Measurements from ENCODE around the gene RAD51AP1. TPM values are rescaled to one million over a fixed set of nuclear protein-coding genes. Genes with fewer than 3 reads are reported as not detected.
A peak's percentile ranks its signal among the peaks of the same experiment; 100 is the strongest.

Gene RAD51AP1
- total RNA-seq, 2 donors from 2014 or later, result 21.4 to 34.4 TPM

GRCh38 chr12:4557586-4557985, 18.9 kb downstream of the RAD51AP1 start:
- peaks cover 9% of the 10 kb centered on the region for H3K36me3 Mint-ChIP-seq
- no peaks in the 10 kb centered on the region for H3K9me3 Mint-ChIP-seq
- H3K27me3 Mint-ChIP-seq, result peaks cover 0 to 5% of the 10 kb centered on the region in 2 donors
- H3K4me1 Mint-ChIP-seq (ENCODE audit: low read depth in 2 of 2), result peaks cover 0 to 9% of the 10 kb centered on the region in 2 donors
- H3K27ac Mint-ChIP-seq, result no peak overlapping the region
- ATAC-seq, result no peak
- DNase-seq (ENCODE audit: low spot score), result no peak
- H3K4me3 Mint-ChIP-seq, result no peak overlapping the region

DNA sequence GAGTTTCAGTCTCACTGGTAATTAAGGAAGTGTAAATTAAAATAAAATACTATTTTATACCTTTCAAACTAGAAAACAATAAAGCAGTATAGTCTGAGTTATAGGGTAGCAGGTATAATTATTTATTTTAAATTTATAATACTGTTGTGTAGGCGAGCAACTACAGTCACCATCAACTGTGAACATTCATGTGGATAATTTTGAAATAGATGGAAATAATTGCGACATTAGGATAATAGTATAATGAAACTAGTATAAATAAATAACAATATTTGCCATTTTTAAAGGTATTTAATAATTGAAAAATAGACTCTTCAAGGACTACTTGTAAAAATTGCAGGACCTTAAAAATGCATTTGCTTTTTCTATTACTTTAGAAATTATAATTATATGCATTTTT, 19.5 kb downstream of the RAD51AP1 start:
- Mint-ChIP-seq H3K27ac (no peak overlapping the region), H3K4me3 (no peak overlapping the region), H3K9me3 (no peaks in the 10 kb centered on the region), H3K4me1 (ENCODE audit: low read depth in 2 of 2) (peaks cover 0 to 10% of the 10 kb centered on the region in 2 donors), H3K27me3 (peaks cover 0 to 6% of the 10 kb centered on the region in 2 donors), H3K36me3 (peaks cover 9% of the 10 kb centered on the region)
- ATAC-seq, result no peak
- no peak for DNase-seq (ENCODE audit: low spot score)

DNA sequence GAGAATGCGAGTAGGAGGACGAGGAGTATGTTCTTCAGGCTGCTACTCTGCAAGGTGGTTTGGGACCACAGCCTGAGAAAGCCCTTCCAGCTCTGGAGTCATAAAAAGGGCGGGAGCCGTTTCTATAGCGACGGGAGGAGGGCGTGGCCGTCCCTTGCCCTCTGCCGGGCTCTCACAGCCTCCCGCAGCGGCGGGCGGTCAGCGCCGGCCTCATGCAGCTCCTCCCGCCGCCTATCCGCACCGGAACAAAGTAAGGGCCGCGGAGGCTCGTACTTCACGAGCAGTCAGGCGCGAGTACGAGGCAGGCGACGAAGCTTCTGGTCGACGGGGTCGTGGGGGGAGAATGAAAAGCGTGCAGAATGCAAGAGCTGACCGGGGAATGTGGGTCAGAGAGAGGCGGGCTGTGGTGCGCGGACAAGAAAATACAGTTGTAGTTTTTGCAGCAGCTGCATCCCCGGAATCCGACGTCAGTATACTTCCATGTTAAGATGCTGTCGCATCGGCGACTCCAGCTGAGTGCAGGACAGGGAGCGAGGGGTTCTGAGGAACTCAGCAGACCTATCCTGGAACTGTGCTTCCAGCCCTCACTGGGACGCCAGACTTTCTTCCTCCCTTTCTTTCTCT, 23.5 kb downstream of the RAD51AP1 start, which contains the start of gene DYRK4:
Gene DYRK4 (plus strand): TSS at position 175 of the 624 bp plus-strand sequence. CDS start 38 bp downstream, at position 213.
- ATAC-seq (peak; percentile 83 to 86), DNase-seq (ENCODE audit: low spot score) (peak; percentile 65)
- H3K36me3 Mint-ChIP-seq, result peaks cover 9% of the 10 kb centered on the region
- no peaks in the 10 kb centered on the region for H3K9me3 Mint-ChIP-seq
- peaks cover 6 to 20% of the 10 kb centered on the region in 2 donors for H3K4me1 Mint-ChIP-seq (ENCODE audit: low read depth in 2 of 2)
- peak within 1 kb of the TSS; percentile 71 for H3K4me3 Mint-ChIP-seq
- H3K27ac Mint-ChIP-seq, result peak within 1 kb of the TSS in 1 of 2 donors; percentile 70
- peaks cover 0 to 10% of the 10 kb centered on the region in 2 donors for H3K27me3 Mint-ChIP-seq

DNA sequence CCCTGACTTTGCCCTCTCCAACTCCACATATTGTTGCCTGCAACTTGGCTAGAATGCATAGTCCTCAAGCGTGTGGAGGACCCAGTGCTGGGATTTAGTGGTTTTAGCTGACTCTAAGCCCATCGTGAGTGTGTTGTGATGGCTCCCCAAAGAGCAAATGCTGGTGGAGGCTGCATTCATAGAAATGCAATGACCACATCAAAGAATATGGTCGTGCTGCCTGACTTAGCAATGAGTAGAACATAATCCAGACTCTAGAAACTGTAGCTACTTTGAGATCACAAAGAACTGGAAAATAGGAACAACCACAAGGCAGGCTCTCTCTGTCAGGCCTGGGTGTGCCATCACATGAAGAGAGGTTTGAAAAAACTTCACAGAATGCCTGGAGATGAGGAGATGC, 24.6 kb downstream of the RAD51AP1 start:
- DNase-seq (ENCODE audit: low spot score) (no peak), ATAC-seq (no peak)
- peaks cover 0 to 10% of the 10 kb centered on the region in 2 donors for H3K27me3 Mint-ChIP-seq

GRCh38 chr12:4564818-4565217, 26.1 kb downstream of the RAD51AP1 start:
- H3K4me3 Mint-ChIP-seq, result peak overlapping the region; percentile 66
- peak overlapping the region in 1 of 2 donors; percentile 58 for H3K27ac Mint-ChIP-seq
- ATAC-seq (no peak), DNase-seq (ENCODE audit: low spot score) (no peak)
- H3K27me3 Mint-ChIP-seq, result peaks cover 0 to 10% of the 10 kb centered on the region in 2 donors
- peaks cover 6 to 20% of the 10 kb centered on the region in 2 donors for H3K4me1 Mint-ChIP-seq (ENCODE audit: low read depth in 2 of 2)
- no peaks in the 10 kb centered on the region for H3K9me3 Mint-ChIP-seq
- peaks cover 9% of the 10 kb centered on the region for H3K36me3 Mint-ChIP-seq

More for the DNA sequence above, 24.6 kb downstream of the RAD51AP1 start:
- H3K36me3 Mint-ChIP-seq, result peaks cover 9% of the 10 kb centered on the region
- peaks cover 6 to 20% of the 10 kb centered on the region in 2 donors for H3K4me1 Mint-ChIP-seq (ENCODE audit: low read depth in 2 of 2)
- no peak overlapping the region for H3K27ac Mint-ChIP-seq
- no peaks in the 10 kb centered on the region for H3K9me3 Mint-ChIP-seq
- no peak overlapping the region for H3K4me3 Mint-ChIP-seq

DNA sequence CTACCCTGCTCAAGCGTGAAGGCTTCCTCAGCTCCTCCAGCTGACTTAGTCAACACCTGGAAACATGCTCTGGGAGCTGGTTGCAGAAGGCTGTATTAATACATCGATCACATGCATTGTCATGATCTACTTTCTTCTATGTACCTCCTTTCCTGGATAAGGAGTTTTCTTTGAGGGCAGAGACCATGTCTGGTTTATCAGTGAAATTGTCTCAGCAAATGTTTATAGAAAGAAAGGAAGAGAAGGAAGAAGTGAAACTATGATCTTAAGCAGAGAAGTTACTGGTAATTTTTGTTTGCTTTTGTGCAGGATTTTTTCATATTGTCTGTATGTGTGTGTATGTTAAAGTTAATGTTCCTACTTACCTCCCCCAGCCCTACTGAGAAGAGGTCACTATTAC, 27.8 kb downstream of the RAD51AP1 start:
- no peaks in the 10 kb centered on the region for H3K9me3 Mint-ChIP-seq
- no peak overlapping the region for H3K27ac Mint-ChIP-seq
- H3K4me1 Mint-ChIP-seq (ENCODE audit: low read depth in 2 of 2), result peaks cover 6 to 20% of the 10 kb centered on the region in 2 donors
- H3K4me3 Mint-ChIP-seq, result no peak overlapping the region
- peaks cover 0 to 10% of the 10 kb centered on the region in 2 donors for H3K27me3 Mint-ChIP-seq
- no peaks in the 10 kb centered on the region for H3K36me3 Mint-ChIP-seq
- no peak for DNase-seq (ENCODE audit: low spot score)
- ATAC-seq, result no peak

DNA sequence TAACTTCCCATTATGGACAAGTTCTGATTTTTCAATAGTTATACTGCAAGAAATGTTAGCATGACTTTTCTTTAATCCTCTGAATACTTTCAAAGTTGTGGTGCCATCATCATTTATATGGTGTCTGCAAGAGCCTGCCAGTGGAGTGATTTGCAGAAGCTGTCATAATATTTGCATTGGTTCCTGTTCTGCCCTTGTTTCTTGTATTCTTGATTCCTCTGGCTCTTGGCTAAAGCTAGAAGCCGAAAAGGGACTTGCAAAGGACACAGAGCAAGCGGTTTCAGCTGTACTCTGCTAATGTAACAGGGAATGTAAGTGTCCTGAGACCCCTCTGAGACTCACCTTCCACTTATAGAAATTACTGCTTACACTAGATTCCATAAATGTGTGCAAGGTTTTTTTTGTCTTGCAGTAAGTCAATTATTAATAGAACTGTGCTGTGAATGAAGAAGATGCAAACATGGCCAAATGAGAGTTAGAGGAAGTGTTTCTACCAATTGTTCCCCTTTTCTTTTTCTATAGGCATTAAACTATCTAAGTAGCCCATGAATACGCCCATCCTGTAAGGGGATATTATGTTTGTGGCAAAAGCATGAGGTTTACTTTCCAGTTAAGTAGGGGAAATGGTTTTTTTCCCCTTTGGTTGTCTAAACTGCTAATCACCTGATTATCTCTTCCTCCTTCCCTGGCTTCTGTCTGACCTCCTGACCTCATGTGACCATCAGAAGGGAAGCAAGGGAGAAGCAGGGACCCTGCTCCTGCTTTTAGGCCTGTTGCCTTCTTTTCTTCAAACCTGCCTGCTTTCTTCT, 28.6 kb downstream of the RAD51AP1 start:
- Mint-ChIP-seq H3K4me1 (ENCODE audit: low read depth in 2 of 2) (peaks cover 6 to 14% of the 10 kb centered on the region in 2 donors), H3K27ac (no peak overlapping the region), H3K27me3 (peaks cover 0 to 7% of the 10 kb centered on the region in 2 donors), H3K4me3 (no peak overlapping the region), H3K36me3 (no peaks in the 10 kb centered on the region), H3K9me3 (no peaks in the 10 kb centered on the region)
- ATAC-seq (no peak), DNase-seq (ENCODE audit: low spot score) (no peak)

GRCh38 chr12:4569261-4569660, 30.6 kb downstream of the RAD51AP1 start:
- H3K4me1 Mint-ChIP-seq (ENCODE audit: low read depth in 2 of 2), result peaks cover 6 to 10% of the 10 kb centered on the region in 2 donors
- peaks cover 0 to 4% of the 10 kb centered on the region in 2 donors for H3K27me3 Mint-ChIP-seq
- DNase-seq (ENCODE audit: low spot score) (no peak), ATAC-seq (no peak)
- H3K36me3 Mint-ChIP-seq, result no peaks in the 10 kb centered on the region
- no peak overlapping the region for H3K4me3 Mint-ChIP-seq
- no peaks in the 10 kb centered on the region for H3K9me3 Mint-ChIP-seq
- H3K27ac Mint-ChIP-seq, result no peak overlapping the region

GRCh38 chr12:4572680-4573079, 34.0 kb downstream of the RAD51AP1 start:
- Mint-ChIP-seq H3K27ac (no peak overlapping the region), H3K9me3 (no peaks in the 10 kb centered on the region), H3K27me3 (peaks cover 4 to 15% of the 10 kb centered on the region in 2 donors), H3K36me3 (no peaks in the 10 kb centered on the region), H3K4me3 (no peak overlapping the region), H3K4me1 (ENCODE audit: low read depth in 2 of 2) (no peaks in the 10 kb centered on the region)
- no peak for DNase-seq (ENCODE audit: low spot score)
- no peak for ATAC-seq

DNA sequence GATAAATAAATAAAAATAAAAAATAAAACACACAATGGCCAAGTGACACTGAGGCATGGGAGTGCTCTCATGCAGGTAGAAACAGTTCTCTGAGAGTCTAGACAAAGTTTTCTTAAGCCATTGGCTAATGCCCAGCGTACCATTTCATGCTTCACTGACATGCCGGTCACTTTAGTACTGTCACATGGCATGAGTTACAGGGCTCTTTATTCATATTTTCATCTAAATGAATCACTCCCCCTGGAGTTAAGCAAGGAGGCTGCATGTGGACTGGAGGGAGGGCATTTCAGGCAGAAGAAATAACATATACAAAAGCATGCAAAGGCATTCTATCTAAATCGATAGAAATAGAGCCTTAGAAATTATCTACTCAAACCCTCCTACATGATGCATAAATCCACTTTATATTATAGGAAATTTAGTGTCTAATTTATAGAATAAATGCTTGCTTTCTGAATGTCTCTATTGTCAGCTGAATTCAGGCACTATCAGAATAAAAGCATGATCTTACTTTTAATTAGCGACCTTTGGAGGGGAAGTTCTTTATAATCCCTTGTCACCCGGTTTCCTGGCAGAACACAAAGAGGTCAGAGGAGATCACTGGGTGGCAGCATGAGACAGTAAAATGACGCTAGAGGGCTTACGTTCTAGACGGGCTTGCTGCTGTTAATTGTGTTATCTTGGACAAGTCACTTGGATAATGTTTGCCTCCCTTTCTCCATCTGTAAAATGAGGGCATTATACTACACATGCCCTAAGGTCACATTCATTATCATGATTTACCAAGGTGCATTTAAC, 40.8 kb downstream of the RAD51AP1 start:
- peaks cover 11 to 22% of the 10 kb centered on the region in 2 donors for H3K27me3 Mint-ChIP-seq
- H3K4me3 Mint-ChIP-seq, result no peak overlapping the region
- DNase-seq (ENCODE audit: low spot score) (no peak), ATAC-seq (no peak)
- no peaks in the 10 kb centered on the region for H3K9me3 Mint-ChIP-seq
- H3K4me1 Mint-ChIP-seq (ENCODE audit: low read depth in 2 of 2), result no peaks in the 10 kb centered on the region
- H3K36me3 Mint-ChIP-seq, result no peaks in the 10 kb centered on the region
- no peak overlapping the region for H3K27ac Mint-ChIP-seq

DNA sequence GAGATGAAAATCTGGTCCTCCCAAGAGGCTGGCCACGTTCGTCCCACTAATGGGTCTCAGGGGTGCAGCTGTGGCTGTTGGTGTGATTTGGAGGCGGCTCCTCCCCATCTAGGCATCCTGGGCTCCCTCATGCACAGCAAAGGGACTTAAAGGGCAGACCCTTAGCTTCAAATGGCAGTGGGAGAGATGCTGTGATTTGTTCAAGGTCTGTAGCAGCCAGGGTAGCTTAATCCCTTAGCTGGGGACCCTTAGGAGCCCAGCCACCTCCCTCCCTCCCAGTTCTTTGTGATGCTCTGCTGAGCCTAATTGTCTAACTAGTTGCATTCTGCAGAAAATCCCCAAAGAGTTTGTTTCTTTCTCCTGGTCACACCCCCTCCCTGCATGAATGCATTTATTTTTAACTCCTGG, 41.6 kb downstream of the RAD51AP1 start:
- DNase-seq (ENCODE audit: low spot score) (no peak), ATAC-seq (no peak)
- Mint-ChIP-seq H3K4me1 (ENCODE audit: low read depth in 2 of 2) (no peaks in the 10 kb centered on the region), H3K27ac (no peak overlapping the region), H3K36me3 (no peaks in the 10 kb centered on the region), H3K27me3 (peaks cover 11 to 22% of the 10 kb centered on the region in 2 donors), H3K9me3 (no peaks in the 10 kb centered on the region), H3K4me3 (no peak overlapping the region)

DNA sequence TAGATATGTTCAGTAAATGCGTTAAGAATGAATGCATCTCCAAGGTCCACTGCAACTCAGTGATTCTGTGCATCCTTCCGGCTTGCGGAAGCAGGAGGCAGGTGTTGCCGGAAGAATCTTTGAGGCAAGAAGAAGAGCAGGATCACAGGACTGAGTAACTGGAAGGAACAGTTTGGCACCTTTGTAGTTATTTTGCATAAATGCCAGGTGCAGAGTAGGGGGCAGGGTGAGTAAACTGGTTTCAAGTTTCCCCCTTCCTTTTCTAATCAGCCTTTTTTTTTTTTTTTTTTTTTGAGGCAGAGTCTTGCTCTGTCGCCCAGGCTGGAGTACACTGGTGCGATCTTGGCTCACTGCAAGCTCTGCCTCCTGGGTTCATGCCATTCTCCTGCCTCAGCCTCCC, 45.6 kb downstream of the RAD51AP1 start:
- Mint-ChIP-seq H3K9me3 (no peaks in the 10 kb centered on the region), H3K4me1 (ENCODE audit: low read depth in 2 of 2) (no peaks in the 10 kb centered on the region), H3K27ac (no peak overlapping the region), H3K36me3 (no peaks in the 10 kb centered on the region), H3K27me3 (peaks cover 14 to 16% of the 10 kb centered on the region in 2 donors), H3K4me3 (no peak overlapping the region)
- no peak for DNase-seq (ENCODE audit: low spot score)
- no peak for ATAC-seq

GRCh38 chr12:4584896-4585295, 46.2 kb downstream of the RAD51AP1 start:
- H3K4me1 Mint-ChIP-seq (ENCODE audit: low read depth in 2 of 2), result no peaks in the 10 kb centered on the region
- no peak for DNase-seq (ENCODE audit: low spot score)
- ATAC-seq, result no peak
- H3K4me3 Mint-ChIP-seq, result no peak overlapping the region
- H3K27me3 Mint-ChIP-seq, result peaks cover 14 to 16% of the 10 kb centered on the region in 2 donors
- no peak overlapping the region for H3K27ac Mint-ChIP-seq
- H3K9me3 Mint-ChIP-seq, result no peaks in the 10 kb centered on the region
- no peaks in the 10 kb centered on the region for H3K36me3 Mint-ChIP-seq

Data from natural killer cell treated with Interleukin-12 subunit alpha and Interleukin-12 subunit beta and Interleukin-15 and Interleukin-18, amount 100 ng/mL, for 72 hours (primary cell).